GM23338 (cell line): ENCODE results near the gene TRAPPC14. TPM values are rescaled to one million over a fixed set of nuclear protein-coding genes. Genes with fewer than 3 reads are reported as not detected.

Experiments used
- ATAC-seq: fragments of 200-7000 bp; cut with Tn5 transposase; 3 replicates; pipeline ENCODE4 v1.9.1; 2020
- DNase-seq: peaks from one replicate; pipeline ENCODE4 v3.0.0-alpha.2; 2015; ENCODE audit warnings: low spot score
- H2AFZ ChIP-seq: fragments of 200-600 bp; sonication (generic); 2 replicates; pipeline ENCODE4 v1.8.0; 2016; ENCODE audit warnings: antibody characterized with exemption, mild to moderate bottlenecking, moderate library complexity
- H3F3A ChIP-seq: fragments of 200-600 bp; sonication (generic); replicated peaks from 2 replicates; pipeline ENCODE4 v1.8.0; 2017; ENCODE audit warnings: antibody characterized with exemption, mixed run types, low read depth
- H3K27ac ChIP-seq: fragments of 200-600 bp; sonication (generic); 2 replicates; pipeline ENCODE4 v1.6.1; 2016; ENCODE audit warnings: low read depth
- H3K27me3 ChIP-seq: fragments of 200-600 bp; sonication (generic); 2 replicates; pipeline ENCODE4 v1.8.0; 2016; ENCODE audit warnings: mild to moderate bottlenecking, mixed run types, moderate library complexity; ENCODE audit not compliant: insufficient read depth
- H3K36me3 ChIP-seq: fragments of 200-600 bp; sonication (generic); 2 replicates; pipeline ENCODE4 v1.8.0; 2016; ENCODE audit warnings: mild to moderate bottlenecking; ENCODE audit not compliant: insufficient read depth
- H3K4me1 ChIP-seq: fragments of 200-600 bp; sonication (generic); 2 replicates; pipeline ENCODE4 v1.8.0; 2016; ENCODE audit warnings: mild to moderate bottlenecking, moderate library complexity; ENCODE audit not compliant: insufficient read depth
- H3K4me2 ChIP-seq: fragments of 200-600 bp; sonication (generic); 2 replicates; pipeline ENCODE4 v1.7.1; 2017; ENCODE audit warnings: mixed run types
- H3K4me3 ChIP-seq: fragments of 200-600 bp; sonication (generic); 2 replicates; pipeline ENCODE4 v1.6.1; 2016; ENCODE audit warnings: mixed run types
- H3K79me2 ChIP-seq: fragments of 200-600 bp; sonication (generic); replicated peaks from 2 replicates; pipeline ENCODE4 v1.8.0; 2017; ENCODE audit warnings: mild to moderate bottlenecking; ENCODE audit not compliant: insufficient read depth
- H3K9me2 ChIP-seq: fragments of 200-600 bp; sonication (generic); 2 replicates; pipeline ENCODE4 v1.8.0; 2017; ENCODE audit not compliant: insufficient read depth
- H4K20me1 ChIP-seq: fragments of 200-600 bp; sonication (generic); replicated peaks from 2 replicates; pipeline ENCODE4 v1.8.0; 2017; ENCODE audit warnings: mild to moderate bottlenecking; ENCODE audit not compliant: insufficient read depth
- H3K27ac Mint-ChIP-seq: 2 replicates; pipeline ENCODE4 v1.8.0; 2020; ENCODE audit warnings: inconsistent platforms, mild to moderate bottlenecking, moderate library complexity, mixed read lengths
- H3K27me3 Mint-ChIP-seq: 3 replicates; pipeline ENCODE4 v1.8.0; 2022; ENCODE audit warnings: low read depth, mild to moderate bottlenecking, moderate library complexity, mixed read lengths, inconsistent platforms; ENCODE audit not compliant: insufficient read depth, poor library complexity
- H3K36me3 Mint-ChIP-seq: 3 replicates; pipeline ENCODE4 v1.8.0; 2021; ENCODE audit warnings: low read depth, mild to moderate bottlenecking, inconsistent platforms, moderate library complexity, mixed read lengths
- H3K4me1 Mint-ChIP-seq: 3 replicates; pipeline ENCODE4 v1.8.0; 2020; ENCODE audit warnings: mild to moderate bottlenecking, inconsistent platforms, mixed read lengths
- H3K4me3 Mint-ChIP-seq: 3 replicates; pipeline ENCODE4 v1.8.0; 2021; ENCODE audit warnings: moderate library complexity, mild to moderate bottlenecking, inconsistent platforms, mixed read lengths
- H3K9me3 Mint-ChIP-seq: 3 replicates; pipeline ENCODE4 v1.8.0; 2020; ENCODE audit warnings: moderate library complexity, mild to moderate bottlenecking, inconsistent platforms, mixed read lengths
- CREB1 ChIP-seq: fragments of 250-450 bp; sonication (Bioruptor Pico); IDR thresholded peaks from 2 replicates; pipeline ENCODE4 v1.5.0; 2020; ENCODE audit warnings: low read depth, mild to moderate bottlenecking, moderate library complexity
- EZH2 ChIP-seq: fragments of 200-600 bp; sonication (generic); IDR thresholded peaks from one replicate; pipeline ENCODE4 v1.8.0; 2017; ENCODE audit warnings: antibody characterized with exemption, mild to moderate bottlenecking, low read depth; ENCODE audit not compliant: unreplicated experiment
- EZH2phosphoT487 ChIP-seq: fragments of 200-600 bp; sonication (generic); IDR thresholded peaks from one replicate; pipeline ENCODE4 v1.8.1; 2018; ENCODE audit warnings: antibody characterized with exemption; ENCODE audit not compliant: unreplicated experiment
- JUNB ChIP-seq: IDR thresholded peaks from one replicate; pipeline ENCODE4 v1.6.1; 2016; ENCODE audit warnings: antibody characterized with exemption; ENCODE audit not compliant: unreplicated experiment
- NANOG ChIP-seq: IDR thresholded peaks from 2 replicates; pipeline ENCODE4 v1.6.1; 2016; ENCODE audit warnings: antibody characterized with exemption, borderline replicate concordance
- POLR2AphosphoS5 ChIP-seq: IDR thresholded peaks from 2 replicates; pipeline ENCODE4 v1.6.1; 2016; ENCODE audit warnings: antibody characterized with exemption, low read depth
- REST ChIP-seq: IDR thresholded peaks from one replicate; pipeline ENCODE4 v1.6.1; 2018; ENCODE audit warnings: antibody characterized with exemption; ENCODE audit not compliant: unreplicated experiment
- STAT1 ChIP-seq: IDR thresholded peaks from one replicate; pipeline ENCODE4 v1.6.1; 2016; ENCODE audit warnings: antibody characterized with exemption; ENCODE audit not compliant: unreplicated experiment
- ZNF114 ChIP-seq: fragments of 250-450 bp; sonication (Bioruptor Pico); IDR thresholded peaks from 2 replicates; pipeline ENCODE4 v1.5.0; 2020; ENCODE audit warnings: mild to moderate bottlenecking, moderate library complexity
- ZNF331 ChIP-seq: fragments of 250-450 bp; sonication (Bioruptor Pico); IDR thresholded peaks from 2 replicates; pipeline ENCODE4 v1.5.0; 2020; ENCODE audit warnings: low read depth, mild to moderate bottlenecking, moderate library complexity
- ZNF462 ChIP-seq: fragments of 250-450 bp; sonication (Bioruptor Pico); IDR thresholded peaks from 2 replicates; pipeline ENCODE4 v1.5.0; 2020; ENCODE audit warnings: mild to moderate bottlenecking, moderate library complexity
- polyA plus RNA-seq: library from polyadenylated mRNA; unstranded; fragments of >200 nt; fragmentation: Nextera tagmentation; extraction: Ambion mirVana; gene quantifications from 2 replicates; pipeline ENCODE4 v1.2.1, GENCODE V29; 2016
- total RNA-seq: library from RNA; depleted of rRNA; stranded (reverse); fragments of >200 nt; shearing (Covaris generic); gene quantifications from 2 replicates; pipeline ENCODE4 v1.2.3, GENCODE V29; 2014
- TF ChIP-seq, protein P1 (sequence below), 2 experiments: fragments of 200-600 bp in 1 of 2; sonication (generic) in 1 of 2; conservative IDR thresholded peaks; 2 replicates each; pipeline versions ENCODE4 v1.5.1 to v1.6.1; 2016 to 2017; ENCODE audit warnings: antibody characterized with exemption in 2 of 2, low read depth in 2 of 2, mild to moderate bottlenecking in 2 of 2, moderate library complexity in 1 of 2
- TF ChIP-seq, protein P2 (sequence below): IDR thresholded peaks from 2 replicates; pipeline ENCODE4 v1.6.1; 2016; ENCODE audit warnings: antibody characterized with exemption

TRAPPC14 gene
- total and polyA plus RNA-seq, 2 experiments from 2014 or later = 9.3 to 15.7 TPM

- Histone ChIP-seq H3K27ac (no peak overlapping the region), H3K4me1 (peaks cover 35% of the 10 kb centered on the region), H3K9me2 (no peaks in the 10 kb centered on the region), H3K27me3 (peaks cover 16% of the 10 kb centered on the region), H3K4me2 (peak overlapping the region; percentile 90), H2AFZ (peak overlapping the region; percentile 57), H3K79me2 (no peaks in the 10 kb centered on the region), H3F3A (peaks cover 28% of the 10 kb centered on the region; the same call in 1 of the 2 replicates), H3K4me3 (peak overlapping the region; percentile 73), H4K20me1 (no peaks in the 10 kb centered on the region; the same call in 1 of the 2 replicates), H3K36me3 (no peaks in the 10 kb centered on the region)
- ATAC-seq (no peak), DNase-seq (no peak)
- no peak overlapping the region for H3K27ac Mint-ChIP-seq
- peaks cover 53% of the 10 kb centered on the region for H3K4me1 Mint-ChIP-seq
- H3K27me3 Mint-ChIP-seq = peaks cover 43% of the 10 kb centered on the region
- peak overlapping the region; percentile 83 for H3K4me3 Mint-ChIP-seq
- no peaks in the 10 kb centered on the region for H3K9me3 Mint-ChIP-seq
- TF ChIP-seq POLR2AphosphoS5 = no peak
- TF ChIP-seq, protein P1, sequence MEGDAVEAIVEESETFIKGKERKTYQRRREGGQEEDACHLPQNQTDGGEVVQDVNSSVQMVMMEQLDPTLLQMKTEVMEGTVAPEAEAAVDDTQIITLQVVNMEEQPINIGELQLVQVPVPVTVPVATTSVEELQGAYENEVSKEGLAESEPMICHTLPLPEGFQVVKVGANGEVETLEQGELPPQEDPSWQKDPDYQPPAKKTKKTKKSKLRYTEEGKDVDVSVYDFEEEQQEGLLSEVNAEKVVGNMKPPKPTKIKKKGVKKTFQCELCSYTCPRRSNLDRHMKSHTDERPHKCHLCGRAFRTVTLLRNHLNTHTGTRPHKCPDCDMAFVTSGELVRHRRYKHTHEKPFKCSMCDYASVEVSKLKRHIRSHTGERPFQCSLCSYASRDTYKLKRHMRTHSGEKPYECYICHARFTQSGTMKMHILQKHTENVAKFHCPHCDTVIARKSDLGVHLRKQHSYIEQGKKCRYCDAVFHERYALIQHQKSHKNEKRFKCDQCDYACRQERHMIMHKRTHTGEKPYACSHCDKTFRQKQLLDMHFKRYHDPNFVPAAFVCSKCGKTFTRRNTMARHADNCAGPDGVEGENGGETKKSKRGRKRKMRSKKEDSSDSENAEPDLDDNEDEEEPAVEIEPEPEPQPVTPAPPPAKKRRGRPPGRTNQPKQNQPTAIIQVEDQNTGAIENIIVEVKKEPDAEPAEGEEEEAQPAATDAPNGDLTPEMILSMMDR (conservative IDR thresholded peaks at IDR 0.05; ENCODE audit: low read depth in 2 of 2) = no peak
- TF ChIP-seq EZH2 = no peak
- TF ChIP-seq ZNF114 = no peak
- no peak for TF ChIP-seq ZNF331
- TF ChIP-seq STAT1 = no peak
- no peak for TF ChIP-seq JUNB
- TF ChIP-seq EZH2phosphoT487 = no peak
- TF ChIP-seq, protein P2, sequence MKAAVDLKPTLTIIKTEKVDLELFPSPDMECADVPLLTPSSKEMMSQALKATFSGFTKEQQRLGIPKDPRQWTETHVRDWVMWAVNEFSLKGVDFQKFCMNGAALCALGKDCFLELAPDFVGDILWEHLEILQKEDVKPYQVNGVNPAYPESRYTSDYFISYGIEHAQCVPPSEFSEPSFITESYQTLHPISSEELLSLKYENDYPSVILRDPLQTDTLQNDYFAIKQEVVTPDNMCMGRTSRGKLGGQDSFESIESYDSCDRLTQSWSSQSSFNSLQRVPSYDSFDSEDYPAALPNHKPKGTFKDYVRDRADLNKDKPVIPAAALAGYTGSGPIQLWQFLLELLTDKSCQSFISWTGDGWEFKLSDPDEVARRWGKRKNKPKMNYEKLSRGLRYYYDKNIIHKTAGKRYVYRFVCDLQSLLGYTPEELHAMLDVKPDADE = no peak
- TF ChIP-seq NANOG = no peak
- no peak for TF ChIP-seq ZNF462 (CRISPR knock-in tag)
- no peak for TF ChIP-seq CREB1 (CRISPR knock-in tag)
- no peak for TF ChIP-seq REST
- H3K36me3 Mint-ChIP-seq = no peaks in the 10 kb centered on the region; the same call in 2 of the 3 replicates
These were observed 8.7 kb upstream of the TRAPPC14 start for GRCh38 chr7:100166970-100167911.
